IPS-11a (cell line): Measurements from ENCODE around the gene NEIL3.

ENCODE experiments used
- H3K4me3 ChIP-seq: one replicate; pipeline ENCODE4 v1.5.1; 2013; ENCODE audit warnings: low read depth, low read length, control low read depth

Gene NEIL3

DNA sequence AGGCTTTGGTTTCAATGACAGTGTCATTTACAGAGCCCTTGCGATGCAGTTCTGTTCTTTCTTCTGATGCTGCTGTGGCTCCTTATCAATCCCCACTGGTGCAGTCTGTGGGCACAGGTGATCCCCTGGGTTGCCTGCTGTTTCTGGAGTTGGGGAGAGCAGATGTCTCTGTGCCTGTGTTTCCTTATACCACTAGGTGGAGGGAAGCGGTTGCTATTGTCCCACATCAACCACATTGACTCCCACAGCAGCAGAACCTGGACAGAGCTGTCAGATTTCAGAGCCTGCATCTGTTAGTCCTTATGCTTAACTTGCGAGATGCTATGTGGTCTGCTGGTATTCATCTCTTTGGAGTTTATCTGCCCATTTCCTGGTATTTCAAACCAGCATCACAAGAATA is 57.7 kb downstream of the NEIL3 start:
- H3K4me3 ChIP-seq, result no peak overlapping the region

DNA sequence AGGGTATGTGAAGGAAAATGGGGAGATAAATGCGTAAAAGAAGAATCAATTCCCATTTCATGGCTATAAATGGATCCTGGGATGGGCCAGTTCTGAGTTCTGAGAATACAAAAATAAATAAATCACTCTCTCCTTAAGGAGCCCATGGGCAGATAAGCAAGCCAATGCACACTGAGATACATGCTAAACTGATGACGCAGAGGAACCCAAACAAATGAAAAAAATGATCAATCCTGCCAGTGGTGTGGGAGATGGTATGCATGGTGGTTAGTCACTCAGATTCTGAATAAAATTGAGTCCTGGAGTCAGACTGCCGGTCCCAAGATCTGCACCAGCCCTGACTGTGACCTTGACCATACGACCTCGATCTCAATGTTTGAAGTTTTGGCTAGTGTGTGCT is 59.7 kb downstream of the NEIL3 start:
- H3K4me3 ChIP-seq, result no peak overlapping the region

DNA sequence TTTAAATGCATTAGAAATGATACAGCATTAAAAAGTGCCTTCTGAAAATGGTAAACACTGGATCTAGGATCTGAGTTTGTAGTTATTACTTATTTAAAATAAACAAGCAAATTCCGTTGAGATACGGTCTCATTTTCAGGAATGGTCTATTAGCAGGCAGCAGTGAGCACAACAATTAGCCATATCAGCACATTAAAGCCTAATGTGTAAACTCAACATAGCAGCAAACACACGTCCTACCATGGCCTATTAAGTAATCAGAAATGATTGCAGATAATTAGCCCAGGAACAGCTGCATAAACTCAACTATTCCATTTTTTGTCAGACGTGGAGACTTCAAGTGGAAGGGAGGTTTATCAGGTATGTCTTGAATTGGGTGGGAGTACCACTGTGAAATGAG is 61.8 kb downstream of the NEIL3 start:
- no peak overlapping the region for H3K4me3 ChIP-seq

DNA sequence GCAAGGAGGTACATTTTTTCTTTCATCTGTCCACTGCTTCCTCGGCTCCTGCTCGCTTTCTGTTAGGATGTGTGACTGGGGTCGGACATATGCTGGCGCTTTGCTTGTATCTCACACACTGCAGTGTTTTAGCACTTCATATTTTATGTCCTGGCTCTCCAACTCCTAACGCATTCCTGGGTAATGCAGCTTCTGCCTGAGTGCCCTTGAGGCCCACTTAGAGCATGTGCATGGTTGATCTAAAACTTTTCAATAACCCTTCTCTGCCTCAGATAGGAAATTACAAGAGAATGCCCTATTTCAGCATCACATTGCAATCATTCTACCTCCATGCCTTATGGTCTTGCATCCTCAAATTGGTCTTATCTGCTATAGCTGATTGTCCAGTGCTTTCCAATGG is 65.3 kb downstream of the NEIL3 start:
- no peak overlapping the region for H3K4me3 ChIP-seq

DNA sequence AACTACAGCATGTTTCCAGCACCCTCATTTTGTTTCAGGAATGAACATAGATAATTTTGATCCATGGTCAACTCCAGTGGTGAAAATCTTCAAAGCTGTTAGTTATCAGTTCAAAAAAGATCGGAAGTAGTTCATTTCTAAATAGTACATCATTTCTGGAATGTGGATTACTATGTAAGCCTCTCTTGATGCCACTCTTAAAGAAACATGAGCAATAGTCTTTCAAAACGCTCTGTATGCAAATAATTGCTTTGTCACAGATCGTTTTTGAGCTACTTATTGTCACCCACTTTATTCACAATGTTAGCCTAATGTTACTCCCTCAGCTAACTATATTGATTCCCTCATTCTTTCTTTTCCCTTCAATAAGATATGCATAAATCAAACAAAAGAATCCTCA is 65.7 kb downstream of the NEIL3 start:
- H3K4me3 ChIP-seq, result no peak overlapping the region

DNA sequence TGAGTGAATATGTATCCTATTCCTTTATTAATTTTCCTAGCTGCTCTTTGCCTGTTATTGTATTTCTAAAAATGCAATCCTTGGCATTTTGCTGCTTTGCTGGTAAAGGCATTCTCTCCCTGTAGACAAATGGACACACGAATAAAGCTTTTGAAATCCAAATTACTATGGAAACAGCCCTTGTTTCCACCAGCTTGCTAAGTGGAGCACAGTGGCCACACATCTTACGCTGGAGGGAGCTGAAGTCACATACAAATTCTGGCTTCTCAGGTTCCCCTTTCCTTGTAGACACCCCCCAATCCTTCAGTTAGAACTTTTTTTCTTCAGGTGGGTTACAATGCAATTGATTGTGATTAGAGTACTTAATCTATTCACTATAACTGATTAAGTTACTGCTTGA is 66.3 kb downstream of the NEIL3 start:
- no peak overlapping the region for H3K4me3 ChIP-seq

DNA sequence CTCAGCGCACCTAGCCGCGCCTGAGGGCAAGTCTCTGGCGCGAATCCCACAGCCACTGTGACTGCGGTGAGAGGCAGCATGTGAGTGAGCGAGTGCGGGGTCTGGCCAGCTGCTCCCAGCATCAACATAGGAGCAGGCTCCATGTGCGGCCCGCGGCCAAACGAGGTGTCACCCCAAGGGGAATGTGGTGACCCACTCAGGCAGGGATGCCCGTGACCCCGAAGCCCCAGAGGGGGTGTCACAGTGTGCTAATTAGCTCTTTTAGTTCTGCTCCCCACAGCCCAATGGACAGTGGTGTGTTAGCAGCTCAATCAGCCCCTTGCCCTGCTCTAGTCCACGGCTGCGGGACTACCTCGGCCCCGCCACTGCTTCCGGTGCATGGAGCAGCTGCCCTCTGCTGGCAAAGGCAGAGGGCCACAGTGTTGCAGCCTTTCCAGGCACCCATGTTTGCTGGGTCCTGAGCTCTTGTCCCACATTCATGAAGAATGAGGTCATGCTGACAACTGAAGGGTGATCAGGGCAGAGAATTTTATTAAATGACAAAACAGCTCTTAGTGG is 71.1 kb downstream of the NEIL3 start:
- no peak overlapping the region for H3K4me3 ChIP-seq

DNA sequence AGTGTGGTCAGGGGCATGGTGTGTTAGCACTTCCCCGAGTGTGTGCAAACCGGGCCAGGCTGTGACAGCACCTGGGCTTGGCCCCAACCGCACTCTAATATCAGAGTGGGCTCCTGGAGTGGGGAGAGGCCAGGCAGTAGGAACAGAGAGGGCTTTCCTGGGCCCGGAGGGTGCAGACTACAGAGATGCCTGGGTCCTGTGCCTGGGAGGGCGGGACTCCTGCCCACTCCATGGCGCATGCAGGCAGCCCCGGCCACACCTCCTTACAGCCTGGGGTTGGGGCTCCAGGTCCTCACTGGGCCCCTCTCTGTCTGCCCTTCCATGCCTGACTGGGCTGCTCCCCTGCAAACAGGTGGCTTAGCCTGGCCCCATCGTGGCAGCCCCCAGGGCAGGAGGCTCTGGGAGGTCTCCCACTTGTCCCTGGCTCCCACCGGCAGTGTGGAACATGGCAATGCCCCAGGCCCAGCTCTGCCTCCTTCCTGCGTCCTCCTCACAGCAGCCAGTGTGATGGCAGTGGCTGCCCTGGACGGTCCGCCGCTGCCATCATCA is 72.2 kb downstream of the NEIL3 start:
- H3K4me3 ChIP-seq, result no peak overlapping the region

DNA sequence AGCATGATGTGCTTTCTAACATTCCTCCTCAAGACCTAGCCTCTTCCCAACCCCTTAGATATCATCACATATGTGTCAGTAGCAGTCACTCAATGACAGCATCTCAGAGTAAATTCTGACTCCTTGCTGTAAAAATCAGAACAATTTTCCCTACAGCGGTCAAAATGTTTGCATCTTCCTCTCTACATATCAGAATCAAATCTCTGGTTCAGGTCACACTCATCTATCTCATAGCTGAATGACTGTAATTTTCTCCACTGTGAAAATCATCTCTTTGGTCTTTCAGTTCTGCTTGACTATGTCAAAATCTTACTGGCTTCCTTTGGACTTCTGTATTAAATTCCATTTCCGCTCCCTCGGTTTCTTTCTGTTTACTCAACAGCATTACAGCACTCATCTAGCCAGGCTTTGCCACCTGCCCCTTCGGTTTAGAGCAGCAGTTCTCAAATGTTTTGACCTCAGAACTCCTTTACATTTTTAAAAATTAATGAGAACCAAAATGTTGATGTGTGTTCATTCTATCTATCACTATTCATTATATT is 75.3 kb downstream of the NEIL3 start:
- H3K4me3 ChIP-seq, result no peak overlapping the region

DNA sequence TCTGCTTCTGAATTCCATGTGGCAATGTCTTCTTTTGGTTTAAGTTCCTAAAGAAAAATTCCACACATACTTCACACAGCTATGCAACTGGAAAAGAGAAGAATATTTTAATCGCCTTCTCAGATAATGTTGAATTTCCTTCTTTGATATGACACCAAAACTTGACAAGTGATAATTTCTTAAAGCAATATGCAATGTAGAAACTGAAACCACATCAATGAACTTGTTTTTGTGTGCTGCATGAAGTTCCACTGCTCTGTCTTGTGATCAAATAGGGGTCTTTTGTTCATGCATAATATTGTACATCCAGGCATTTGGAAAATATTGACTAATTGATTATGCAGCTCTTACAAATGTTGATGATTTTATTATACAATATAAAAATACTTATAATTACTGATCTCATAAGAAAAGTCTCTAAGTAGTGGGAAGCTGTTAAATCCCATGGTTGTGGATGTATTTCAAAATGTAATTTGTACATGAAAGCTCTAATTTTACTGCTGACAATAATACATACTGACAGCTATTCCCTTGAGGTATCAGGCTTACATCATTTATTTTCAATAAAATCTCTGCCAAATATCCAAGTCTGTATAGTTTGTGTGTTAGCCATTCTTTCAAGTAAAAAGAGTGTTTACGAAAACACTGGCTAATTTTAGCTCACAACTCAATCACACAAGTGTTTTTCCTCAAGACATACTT is 76.1 kb downstream of the NEIL3 start:
- no peak overlapping the region for H3K4me3 ChIP-seq

DNA sequence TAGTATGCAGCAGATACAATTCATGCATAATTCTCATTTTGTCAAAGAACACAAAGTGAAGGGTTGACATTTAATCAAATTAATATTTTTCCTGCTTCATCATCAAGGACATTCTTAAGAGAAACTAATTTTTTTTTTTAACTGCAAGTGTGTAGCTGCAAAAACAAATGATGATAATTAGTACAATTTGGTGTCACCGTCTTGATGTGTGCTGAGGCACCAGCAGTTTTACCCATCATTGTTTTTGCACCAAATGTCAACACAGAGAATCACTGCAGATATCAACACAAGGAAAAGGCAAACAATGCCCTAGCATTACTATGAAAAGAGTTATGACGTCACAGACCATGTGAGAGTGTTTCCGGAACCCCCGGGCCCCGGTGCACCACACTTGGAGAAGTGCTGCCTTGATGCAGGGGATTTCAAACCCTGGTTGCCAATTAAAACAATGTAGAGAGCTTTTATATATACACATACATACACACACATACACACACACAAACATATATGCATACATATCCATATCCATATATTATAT is 76.7 kb downstream of the NEIL3 start:
- no peak overlapping the region for H3K4me3 ChIP-seq

DNA sequence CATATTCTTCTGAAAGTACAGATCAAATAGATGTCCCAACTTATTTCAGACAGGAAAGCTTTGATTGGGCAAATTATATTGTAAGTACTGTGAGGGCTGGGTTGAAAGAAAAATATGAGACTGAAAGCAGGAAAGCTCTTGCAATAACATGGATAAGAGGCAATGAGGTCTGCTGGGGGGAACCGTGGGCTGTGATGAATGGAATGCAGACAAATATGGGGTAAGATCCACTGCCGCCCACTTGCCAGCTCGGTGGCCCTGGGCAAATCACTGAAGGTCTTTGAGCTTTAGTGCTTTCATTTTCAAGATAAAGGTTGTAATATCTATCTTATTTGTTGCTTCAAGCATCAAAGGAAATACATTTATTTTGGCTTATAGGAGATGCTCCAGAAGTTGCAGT is 81.6 kb downstream of the NEIL3 start:
- no peak overlapping the region for H3K4me3 ChIP-seq

DNA sequence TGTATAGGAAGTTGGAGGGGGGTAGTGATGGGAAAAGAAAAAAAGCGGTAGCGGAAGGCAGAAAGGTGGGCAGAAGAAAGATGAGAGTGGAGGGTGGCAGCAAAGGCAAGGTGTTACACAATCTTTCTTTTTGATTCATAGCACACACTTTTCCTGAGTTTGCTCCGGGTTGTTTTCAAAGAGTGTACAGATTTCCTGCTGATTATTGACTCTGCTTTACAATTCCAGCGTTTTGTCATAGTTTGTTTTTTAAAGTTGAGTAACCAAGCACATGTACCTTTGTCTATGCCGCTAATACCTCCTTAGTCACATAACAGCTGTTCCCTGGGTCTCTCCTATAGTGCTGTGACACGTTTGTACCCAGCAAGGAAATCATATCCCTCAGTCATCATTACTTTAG is 82.3 kb downstream of the NEIL3 start:
- H3K4me3 ChIP-seq, result no peak overlapping the region

DNA sequence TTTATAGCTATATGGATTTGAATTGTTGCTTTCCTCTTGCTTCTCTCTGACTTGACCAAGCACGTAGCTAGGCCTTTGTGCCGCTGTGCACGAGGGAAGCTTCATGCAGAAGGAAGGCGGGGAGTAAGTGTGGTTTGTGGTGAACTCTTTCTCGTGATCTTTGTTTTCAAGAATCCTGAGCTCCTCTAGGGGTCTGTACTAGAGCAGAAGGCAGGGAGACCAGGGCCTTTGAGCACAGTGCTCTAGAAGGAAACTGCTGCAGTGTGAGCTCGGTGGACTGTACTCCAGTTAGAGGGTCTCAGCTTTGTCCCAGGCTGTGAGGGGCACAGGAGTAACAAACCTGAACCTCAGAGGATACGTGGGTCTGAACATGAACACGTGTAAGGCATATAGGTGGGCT is 83.6 kb downstream of the NEIL3 start:
- no peak overlapping the region for H3K4me3 ChIP-seq

DNA sequence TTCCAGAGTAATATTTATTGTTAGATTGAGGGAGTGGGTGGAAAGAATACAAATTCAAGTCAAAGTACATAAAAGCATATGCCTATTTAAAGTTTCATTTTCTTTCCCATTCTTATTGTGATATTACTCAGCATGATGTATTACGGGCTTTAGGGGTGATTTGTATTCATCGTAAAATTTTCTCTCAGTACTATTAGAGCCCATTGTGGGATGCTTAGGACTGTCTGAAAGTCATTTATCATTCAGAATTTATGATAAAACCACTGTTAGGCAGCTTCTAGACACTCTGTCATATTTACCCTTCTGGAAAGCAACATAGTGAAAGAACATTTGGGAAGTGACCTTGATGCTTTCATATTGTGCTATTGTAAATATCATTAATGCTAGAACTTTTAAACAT is 86.7 kb downstream of the NEIL3 start:
- no peak overlapping the region for H3K4me3 ChIP-seq

DNA sequence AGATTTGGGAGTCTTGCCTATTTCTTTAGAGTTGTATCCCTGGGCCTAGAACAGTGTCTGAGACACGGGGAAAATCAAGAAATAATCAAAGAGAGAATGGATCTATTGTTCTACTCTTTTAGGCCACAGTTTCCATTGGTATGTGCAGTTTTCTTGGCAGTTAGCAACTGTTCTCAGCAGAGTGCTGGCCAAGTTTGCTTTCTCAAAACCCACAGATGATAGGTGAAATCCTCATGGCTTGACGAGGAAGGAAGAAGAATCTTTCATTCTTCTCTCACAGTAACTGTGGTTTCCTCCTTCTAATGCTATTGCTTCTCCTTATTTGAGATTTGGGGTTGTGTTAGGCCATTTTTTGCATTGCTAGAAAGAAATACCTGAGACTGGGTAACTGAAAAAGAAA is 90.4 kb downstream of the NEIL3 start:
- H3K4me3 ChIP-seq, result no peak overlapping the region

DNA sequence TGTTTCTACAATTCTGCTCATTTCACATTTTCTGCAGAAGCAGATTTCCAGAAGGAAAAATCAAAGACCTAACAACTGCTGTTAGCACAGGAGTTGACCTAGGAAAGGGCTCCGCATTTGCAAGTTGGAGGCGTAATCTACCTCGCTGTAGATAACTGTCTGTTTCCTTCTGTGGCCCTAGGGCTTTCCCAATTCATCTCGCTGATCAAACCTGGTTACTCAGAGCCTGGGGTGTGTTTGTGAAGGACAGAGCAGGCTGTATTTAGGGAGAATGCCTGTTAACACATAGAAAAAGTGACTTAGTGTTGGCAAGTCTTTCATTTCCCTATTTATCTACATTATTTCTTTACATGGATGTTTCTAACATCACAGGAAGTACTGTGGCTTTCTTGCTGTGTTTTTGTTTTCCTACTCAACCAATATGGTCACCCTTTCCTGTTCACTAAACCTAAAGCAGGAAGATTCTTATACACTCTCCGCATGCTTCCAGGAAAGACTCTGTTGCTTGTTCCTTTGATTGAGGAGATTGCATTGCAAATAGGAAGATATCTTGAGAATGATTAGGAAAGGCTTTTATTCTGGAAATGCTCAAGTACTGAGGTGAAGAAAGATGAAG is 92.1 kb downstream of the NEIL3 start:
- no peak overlapping the region for H3K4me3 ChIP-seq

DNA sequence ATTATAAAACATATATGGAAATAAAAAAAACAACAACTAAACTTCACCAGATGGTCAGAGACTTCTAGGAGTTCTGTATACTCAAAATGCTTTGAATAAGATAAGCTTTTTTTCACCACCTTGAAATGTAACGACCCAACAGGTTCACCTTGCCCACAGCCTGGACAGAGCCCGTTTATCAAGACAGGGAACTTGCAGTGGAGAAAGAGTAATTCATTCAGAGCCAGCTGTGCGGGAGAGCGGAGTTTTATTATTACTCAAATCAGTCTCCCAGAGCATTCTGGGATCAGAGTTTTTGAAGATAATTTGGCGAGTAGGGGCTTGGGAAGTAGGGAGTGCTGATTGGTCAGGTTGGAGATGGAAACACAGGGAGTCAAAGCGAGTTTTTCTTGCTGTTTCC is 94.1 kb downstream of the NEIL3 start:
- H3K4me3 ChIP-seq, result no peak overlapping the region

DNA sequence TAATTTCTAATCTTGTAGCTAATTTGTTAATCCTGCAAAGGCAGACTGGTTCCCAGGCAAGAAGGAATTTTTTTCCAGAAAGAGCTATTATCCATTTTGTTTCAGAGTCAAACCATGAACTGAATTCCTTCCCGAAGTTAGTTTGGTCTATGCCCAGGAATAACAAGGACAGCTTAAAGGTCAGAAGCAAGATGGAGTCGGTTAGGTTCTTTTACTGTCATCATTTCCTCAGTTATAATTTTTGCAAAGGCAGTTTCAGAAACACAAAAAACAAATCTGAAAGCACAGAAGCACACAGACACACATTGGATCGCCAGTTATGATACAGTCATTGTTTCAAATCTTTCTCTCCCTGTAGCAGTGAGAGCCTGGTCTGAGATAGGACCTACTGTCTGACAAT is 94.7 kb downstream of the NEIL3 start:
- no peak overlapping the region for H3K4me3 ChIP-seq

DNA sequence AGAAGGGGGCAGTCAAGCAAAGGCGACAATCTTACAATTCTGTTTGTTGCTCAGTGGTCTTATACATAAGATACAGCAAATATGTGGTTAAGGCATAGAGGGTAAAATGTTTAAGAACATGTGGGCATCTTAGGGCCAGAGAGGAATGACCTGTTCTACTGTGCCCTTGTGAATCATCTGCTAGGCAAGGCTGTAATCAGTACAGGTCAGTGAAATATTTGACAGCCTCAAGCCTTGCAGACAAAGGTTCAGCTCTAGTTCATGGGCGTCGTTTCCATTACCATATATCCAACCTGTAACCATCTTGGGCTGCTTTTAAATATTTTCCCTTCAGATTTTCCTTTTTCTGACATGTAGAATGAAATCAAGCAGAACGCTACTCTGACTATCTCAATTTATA is 95.3 kb downstream of the NEIL3 start:
- H3K4me3 ChIP-seq, result no peak overlapping the region

DNA sequence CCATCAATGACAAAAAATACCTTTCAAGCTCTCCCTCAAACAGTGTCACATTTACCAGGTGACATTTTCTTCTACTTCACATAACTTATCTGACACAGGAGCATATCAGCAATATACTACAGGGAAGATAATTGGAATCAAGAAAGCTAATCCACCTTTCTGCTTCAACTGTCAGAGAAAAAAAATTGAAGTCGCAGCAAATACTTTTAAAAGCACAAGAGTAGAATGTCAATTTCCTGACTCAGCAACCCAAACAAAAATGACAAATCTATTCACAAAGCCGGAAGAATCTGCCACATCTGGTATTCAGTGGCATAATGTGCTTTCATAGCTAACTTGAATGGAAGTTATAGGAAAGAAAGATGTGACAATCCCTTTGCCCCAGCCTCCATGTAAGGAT is 95.8 kb downstream of the NEIL3 start:
- no peak overlapping the region for H3K4me3 ChIP-seq

DNA sequence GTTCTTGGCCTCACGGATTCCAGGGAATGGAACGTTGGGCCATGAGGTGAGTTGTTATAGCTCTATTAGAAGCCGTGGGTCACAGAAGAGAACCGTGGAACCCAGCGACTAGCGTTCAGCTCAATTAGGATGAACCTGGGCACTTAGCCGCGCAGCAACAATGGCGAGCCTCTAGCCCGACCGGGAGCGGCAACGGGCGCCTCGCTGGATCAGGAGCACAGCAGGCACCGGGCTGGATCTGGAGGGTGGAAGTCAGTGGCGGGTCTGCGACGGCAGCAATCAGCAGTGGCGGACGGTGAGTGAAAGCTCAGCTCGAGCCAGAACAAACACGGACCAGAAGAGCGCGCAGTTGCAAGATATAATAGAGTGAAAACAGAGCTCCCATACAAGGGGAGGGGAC is 98.3 kb downstream of the NEIL3 start:
- H3K4me3 ChIP-seq, result no peak overlapping the region
